Erythroblast (primary cell): ENCODE measurements around the gene KIF5A.

ENCODE experiments used
- GATA1 ChIP-seq: IDR thresholded peaks from 2 replicates; pipeline ENCODE4 v1.6.1; 2011; ENCODE audit warnings: low read depth, mild to moderate bottlenecking, control low read depth, low read length, moderate library complexity
- POLR2A ChIP-seq: IDR thresholded peaks from 2 replicates; pipeline ENCODE4 v1.6.1; 2011; ENCODE audit warnings: mild to moderate bottlenecking, low read length

DNA sequence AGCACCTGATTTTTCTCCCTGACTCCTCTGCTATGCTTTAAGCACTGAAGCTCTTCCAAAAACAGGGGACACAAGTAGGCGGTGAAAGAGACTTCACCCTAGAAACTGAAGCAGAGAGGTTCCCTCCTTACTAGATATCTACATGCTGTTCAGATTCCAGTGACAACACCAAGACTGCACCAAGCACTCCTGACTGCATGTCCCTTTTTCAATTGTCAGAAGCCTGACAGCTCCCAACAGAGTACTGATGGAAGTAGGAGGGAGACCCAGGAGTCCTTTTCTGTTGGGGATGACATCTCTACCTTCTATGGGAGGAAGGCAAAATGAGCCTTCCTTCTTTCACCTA is 13.3 kb upstream of the KIF5A start:
- TF ChIP-seq POLR2A (no peak), GATA1 (no peak)
